ENCODE measurements around the gene MCRIP2.
"Not testable (repeated sequence)": the region's sequence is repeated elsewhere in the genome, so short reads cannot be mapped to it uniquely, and the experiment has no call there.

Gene MCRIP2, protein sequence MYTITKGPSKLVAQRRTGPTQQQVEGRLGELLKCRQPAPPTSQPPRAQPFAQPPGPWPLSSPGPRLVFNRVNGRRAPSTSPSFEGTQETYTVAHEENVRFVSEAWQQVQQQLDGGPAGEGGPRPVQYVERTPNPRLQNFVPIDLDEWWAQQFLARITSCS

DNA sequence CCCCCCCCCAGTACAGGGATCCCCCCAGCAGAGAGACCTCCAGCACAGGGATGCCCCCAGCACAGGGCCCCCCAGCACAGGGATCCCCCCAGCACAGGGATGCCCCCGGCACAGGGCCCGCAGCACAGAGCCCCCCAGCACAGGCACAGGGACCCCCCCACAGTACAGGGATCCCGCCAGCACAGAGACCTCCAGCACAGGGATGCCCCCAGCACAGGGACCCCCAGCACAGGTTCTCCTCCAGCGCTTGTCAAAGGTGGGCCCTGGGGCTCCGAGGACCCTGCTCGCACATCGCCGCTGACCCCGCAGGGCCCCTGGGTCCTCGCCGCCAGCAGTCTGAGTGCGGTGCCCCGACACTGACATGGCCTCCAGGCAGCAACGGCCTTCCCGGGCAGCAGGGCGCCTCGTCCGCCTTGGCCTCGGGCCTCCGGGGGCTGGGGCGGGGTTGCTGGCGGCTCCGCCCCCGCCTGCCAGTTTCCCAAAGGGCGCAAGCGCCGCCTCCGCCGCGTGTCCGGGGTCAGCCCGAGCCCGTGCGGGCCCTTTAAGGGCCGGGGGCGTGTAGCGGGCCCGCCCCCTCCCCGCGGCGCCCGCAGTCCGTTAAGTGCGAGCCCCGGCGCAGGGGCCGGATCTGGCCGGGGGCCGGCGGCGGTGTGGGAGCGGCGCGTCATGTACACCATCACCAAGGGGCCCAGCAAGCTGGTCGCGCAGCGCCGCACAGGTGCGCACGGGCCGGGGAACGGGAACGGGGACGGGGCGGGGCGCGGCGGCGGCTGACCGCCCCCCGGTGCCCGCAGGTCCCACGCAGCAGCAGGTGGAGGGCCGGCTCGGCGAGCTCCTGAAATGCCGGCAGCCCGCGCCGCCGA, at the start of gene MCRIP2:
Gene MCRIP2, plus strand, starts transcription at position 503 of the 863 bp plus-strand sequence. Its CDS starts 164 bp downstream, at position 667.
- DNase-seq = peak; percentile 38

GRCh38 chr16:591892-592517, 49.6 kb upstream of the MCRIP2 start:
- no peak for DNase-seq

GRCh38 chr16:592518-593306, 48.9 kb upstream of the MCRIP2 start:
- DNase-seq = no peak

- no peak for DNase-seq
Observed at GRCh38 chr16:593406-593805, 48.2 kb upstream of the MCRIP2 start.

- no peak for DNase-seq
Observed at GRCh38 chr16:593807-594206, 47.8 kb upstream of the MCRIP2 start.

GRCh38 chr16:595094-595528, 46.5 kb upstream of the MCRIP2 start:
- DNase-seq = no peak

DNA sequence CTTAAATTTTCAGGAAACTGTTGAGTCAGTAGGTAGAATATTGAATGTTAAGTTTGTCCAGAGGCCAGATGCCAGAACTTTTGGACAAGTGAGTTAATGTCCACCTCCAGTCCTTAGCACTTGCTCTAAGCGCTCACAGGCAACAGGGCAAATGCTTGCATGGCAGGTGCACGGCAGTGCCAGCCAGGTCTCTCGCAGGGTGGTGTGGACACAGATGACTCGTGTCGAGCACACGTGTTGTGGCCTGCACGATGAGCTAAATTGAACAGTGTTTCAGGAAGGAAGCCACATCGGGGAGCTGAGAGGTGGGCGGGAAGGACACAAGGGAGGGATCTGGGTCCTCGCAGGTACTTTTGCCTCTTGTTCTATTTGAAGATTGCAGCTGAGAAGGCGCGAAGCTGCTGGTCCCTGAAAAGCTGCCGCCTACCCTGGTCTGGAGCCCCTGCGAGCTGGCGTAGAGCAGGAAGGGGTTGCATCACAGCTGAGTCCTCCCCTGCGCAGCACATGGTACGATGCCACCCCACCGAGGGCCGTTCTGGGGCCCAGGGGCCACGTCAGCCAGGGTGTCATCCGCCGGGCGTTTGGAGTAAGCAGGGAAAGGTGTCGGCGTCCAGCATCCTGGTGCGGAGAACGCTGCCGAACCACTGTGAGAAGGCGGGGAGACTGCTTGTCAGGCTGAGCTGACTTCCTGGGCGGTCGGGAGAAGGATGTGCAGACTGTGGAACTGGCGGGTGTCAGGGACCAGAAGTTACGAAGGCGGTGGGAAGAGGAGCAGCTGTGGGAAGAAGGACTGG, 45.5 kb upstream of the MCRIP2 start:
- no peak for DNase-seq

DNA sequence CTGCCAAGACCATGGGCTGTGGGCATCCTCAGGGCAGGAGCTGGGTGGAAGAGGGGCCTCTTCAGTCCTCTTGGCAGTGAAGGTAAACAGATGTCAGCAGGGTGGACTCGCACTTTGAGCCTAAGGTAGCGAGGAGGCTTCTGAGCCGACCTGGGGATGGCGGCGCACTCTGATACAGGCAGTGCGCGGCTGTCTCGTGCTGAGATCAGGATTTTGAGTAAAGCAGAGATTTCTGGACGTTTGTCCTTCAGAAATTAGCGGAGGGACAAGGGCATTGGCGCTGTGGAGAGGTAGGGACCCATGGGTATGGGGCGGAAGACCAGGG, 44.9 kb upstream of the MCRIP2 start:
- no peak for DNase-seq

- DNase-seq = not testable (repeated sequence)
Observed at GRCh38 chr16:597655-598054, 44.0 kb upstream of the MCRIP2 start.

- no peak for DNase-seq
Observed at GRCh38 chr16:598823-599739, 42.5 kb upstream of the MCRIP2 start.

DNA sequence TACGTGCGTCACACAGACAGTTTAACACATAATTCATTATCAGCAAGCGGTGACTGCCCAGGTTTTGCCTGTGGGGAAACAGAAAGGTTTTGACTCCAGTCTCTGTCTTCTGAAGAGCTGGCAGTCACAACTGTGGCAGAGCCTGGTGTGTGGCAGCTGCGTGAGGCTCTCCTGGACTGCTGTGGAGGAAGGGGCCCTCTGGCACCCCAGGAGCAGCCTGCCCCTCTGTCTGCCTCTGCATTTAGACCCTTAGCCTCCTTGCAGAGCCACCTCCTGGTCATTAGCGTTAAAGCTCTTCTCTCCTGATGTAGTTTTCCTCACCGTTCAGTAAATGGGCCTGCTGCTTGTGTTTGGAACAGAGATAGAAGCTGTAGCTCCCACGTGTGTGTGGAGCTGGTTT, 40.8 kb upstream of the MCRIP2 start:
- DNase-seq = no peak

GRCh38 chr16:603933-604332, 37.7 kb upstream of the MCRIP2 start:
- DNase-seq = no peak

DNA sequence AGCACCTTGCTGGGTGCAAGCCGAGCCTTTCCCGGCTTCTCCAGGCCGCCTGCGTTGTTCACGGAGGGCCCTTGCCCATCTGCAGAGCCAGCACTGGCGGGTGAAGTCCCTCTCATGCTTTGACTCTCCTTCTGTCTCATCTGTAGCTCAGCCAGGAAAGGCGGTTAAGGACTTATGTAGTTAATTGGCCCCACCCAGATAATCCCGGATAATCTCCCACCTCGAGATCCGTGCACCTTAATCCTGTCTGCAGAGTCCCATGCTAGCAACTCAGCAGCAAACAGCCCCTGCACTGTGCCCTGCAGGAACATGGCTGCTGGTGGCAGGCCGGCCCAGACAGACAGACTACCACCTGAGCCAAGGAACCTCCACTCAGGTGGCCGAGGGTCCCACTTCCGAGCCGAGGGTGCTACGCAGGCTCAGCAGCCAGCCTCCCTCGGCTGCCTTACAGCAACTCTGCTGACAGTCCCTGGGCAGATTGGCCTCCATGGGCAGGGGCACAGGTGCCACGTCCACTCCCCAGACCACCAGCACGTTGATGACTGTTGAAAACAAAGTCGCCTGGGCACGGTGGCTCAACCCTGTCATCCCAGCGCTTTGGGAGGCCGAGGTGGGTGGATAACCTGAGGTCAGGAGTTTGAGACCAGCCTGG, 34.8 kb upstream of the MCRIP2 start:
- DNase-seq = no peak

- no peak for DNase-seq
Observed at GRCh38 chr16:608019-608418, 33.6 kb upstream of the MCRIP2 start.

GRCh38 chr16:609316-609715, 32.3 kb upstream of the MCRIP2 start:
- DNase-seq = no peak

- DNase-seq = no peak
Observed at GRCh38 chr16:609984-610383, 31.6 kb upstream of the MCRIP2 start.

- peak; percentile 34 for DNase-seq
Observed at GRCh38 chr16:610513-611381, 30.9 kb upstream of the MCRIP2 start.

- no peak for DNase-seq
Observed at GRCh38 chr16:615122-615521, 26.5 kb upstream of the MCRIP2 start.

DNA sequence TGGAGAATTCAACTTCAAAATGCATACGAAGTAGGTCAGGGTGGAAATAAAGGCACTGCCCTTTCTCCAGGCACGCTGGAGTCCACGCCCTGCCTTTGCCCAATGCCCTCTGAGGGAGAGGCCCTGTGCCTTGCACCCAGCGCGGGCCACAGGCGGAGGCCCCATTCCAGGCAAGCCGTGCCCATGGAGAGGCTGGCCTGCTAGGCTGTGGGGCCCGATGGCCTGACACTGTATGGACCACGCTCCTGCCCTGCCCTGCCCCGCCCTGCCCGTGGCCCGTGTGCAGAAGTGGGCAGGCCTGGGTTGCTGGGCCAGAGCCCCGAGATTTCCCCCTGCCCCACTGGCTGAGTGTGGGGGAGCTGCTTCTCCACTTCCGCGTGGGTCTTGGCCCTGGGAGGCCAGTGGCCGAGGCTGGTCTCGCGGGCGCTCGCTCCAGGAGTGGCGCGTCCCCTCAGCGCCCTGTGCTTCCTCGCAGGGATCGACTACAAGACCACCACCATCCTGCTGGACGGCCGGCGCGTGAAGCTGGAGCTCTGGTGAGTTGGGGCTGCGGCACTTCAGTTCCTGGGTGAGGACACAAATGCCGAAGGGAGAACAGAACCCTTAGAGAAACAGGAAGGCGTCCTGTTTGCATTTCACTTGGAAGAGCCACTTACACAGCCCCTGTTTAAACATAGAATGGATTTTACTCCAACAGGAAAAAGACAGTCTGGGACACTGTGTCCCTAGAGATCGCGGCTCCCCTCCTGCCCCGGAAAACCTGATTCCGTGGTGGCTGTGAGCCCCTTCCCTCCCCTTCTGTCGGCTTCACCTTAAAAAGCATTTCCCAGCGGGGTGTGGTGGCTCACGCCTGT, 24.7 kb upstream of the MCRIP2 start:
- no peak for DNase-seq

Data from activated CD4-positive, alpha-beta T cell treated with anti-CD3 and anti-CD28 coated beads for 1 hour (primary cell).